PC-3 (cell line): ENCODE measurements around the gene OR56B1.

Source experiments
- EZH2 ChIP-seq: fragments of 300-600 bp; sonication (generic); IDR thresholded peaks from one replicate; pipeline ENCODE4 v1.6.1; 2017; ENCODE audit warnings: antibody characterized with exemption, mild to moderate bottlenecking, low read length; ENCODE audit not compliant: unreplicated experiment
- TF ChIP-seq, protein P1 (sequence below): fragments of 300-600 bp; sonication (generic); conservative IDR thresholded peaks from 2 replicates; pipeline ENCODE4 v1.5.1; 2017; ENCODE audit warnings: antibody characterized with exemption, low read depth, mild to moderate bottlenecking, low read length

DNA sequence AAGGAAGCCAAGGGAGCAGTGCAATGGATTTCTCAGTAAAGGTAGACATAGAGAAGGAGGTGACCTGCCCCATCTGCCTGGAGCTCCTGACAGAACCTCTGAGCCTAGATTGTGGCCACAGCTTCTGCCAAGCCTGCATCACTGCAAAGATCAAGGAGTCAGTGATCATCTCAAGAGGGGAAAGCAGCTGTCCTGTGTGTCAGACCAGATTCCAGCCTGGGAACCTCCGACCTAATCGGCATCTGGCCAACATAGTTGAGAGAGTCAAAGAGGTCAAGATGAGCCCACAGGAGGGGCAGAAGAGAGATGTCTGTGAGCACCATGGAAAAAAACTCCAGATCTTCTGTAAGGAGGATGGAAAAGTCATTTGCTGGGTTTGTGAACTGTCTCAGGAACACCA is 40.0 kb upstream of the OR56B1 start:
- TF ChIP-seq EZH2: no peak
- TF ChIP-seq, protein P1, sequence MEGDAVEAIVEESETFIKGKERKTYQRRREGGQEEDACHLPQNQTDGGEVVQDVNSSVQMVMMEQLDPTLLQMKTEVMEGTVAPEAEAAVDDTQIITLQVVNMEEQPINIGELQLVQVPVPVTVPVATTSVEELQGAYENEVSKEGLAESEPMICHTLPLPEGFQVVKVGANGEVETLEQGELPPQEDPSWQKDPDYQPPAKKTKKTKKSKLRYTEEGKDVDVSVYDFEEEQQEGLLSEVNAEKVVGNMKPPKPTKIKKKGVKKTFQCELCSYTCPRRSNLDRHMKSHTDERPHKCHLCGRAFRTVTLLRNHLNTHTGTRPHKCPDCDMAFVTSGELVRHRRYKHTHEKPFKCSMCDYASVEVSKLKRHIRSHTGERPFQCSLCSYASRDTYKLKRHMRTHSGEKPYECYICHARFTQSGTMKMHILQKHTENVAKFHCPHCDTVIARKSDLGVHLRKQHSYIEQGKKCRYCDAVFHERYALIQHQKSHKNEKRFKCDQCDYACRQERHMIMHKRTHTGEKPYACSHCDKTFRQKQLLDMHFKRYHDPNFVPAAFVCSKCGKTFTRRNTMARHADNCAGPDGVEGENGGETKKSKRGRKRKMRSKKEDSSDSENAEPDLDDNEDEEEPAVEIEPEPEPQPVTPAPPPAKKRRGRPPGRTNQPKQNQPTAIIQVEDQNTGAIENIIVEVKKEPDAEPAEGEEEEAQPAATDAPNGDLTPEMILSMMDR: no peak
